Tibial nerve (tissue), 4 donors: ENCODE results near the gene NUP210. TPM values are rescaled to one million over a fixed set of nuclear protein-coding genes. Genes with fewer than 3 reads are reported as not detected.

ENCODE experiments used
- DNase-seq, 2 donors: peaks; one replicate each; pipeline ENCODE4 v3.0.0-alpha.2; 2019; ENCODE audit warnings: low spot score in 2 of 2
- H3K27ac ChIP-seq, 4 donors: fragments of 200-600 bp; sonication (generic) in 3 of 4; one replicate each; pipeline ENCODE4 v1.5.1; 2017 to 2019; ENCODE audit warnings: mild to moderate bottlenecking in 1 of 4
- H3K27me3 ChIP-seq, 2 donors: fragments of 200-600 bp; sonication (generic) in 1 of 2; one replicate each; pipeline versions ENCODE4 v1.5.1 to v1.6.0; 2017 to 2019
- H3K36me3 ChIP-seq, 3 donors: fragments of 200-600 bp; sonication (generic); one replicate each; pipeline ENCODE4 v1.5.1; 2018 to 2019
- H3K4me1 ChIP-seq, 4 donors: fragments of 200-600 bp; sonication (generic) in 3 of 4; one replicate each; pipeline ENCODE4 v1.5.1; 2017 to 2019
- H3K4me3 ChIP-seq, 4 donors: fragments of 200-600 bp; sonication (generic) in 3 of 4; one replicate each; pipeline ENCODE4 v1.5.1; 2017 to 2019; ENCODE audit warnings: mild to moderate bottlenecking in 1 of 4, moderate library complexity in 1 of 4
- H3K9me3 ChIP-seq, 4 donors: fragments of 200-600 bp; sonication (generic) in 3 of 4; one replicate each; pipeline ENCODE4 v1.5.1; 2017 to 2019
- CTCF ChIP-seq, 5 experiments: fragments of 200-600 bp in 3 of 5; fragments of 450-650 bp in 2 of 5; sonication (generic) in 3 of 5; IDR thresholded peaks; one replicate each; pipeline ENCODE4 v1.5.1; 2016 to 2019; ENCODE audit warnings: antibody characterized with exemption in 5 of 5, mild to moderate bottlenecking in 3 of 5, moderate library complexity in 2 of 5
- EP300 ChIP-seq, 2 donors: sonication (generic); formaldehyde crosslinking; IDR thresholded peaks; one replicate each; pipeline ENCODE4 v1.6.1; 2017; ENCODE audit warnings: antibody characterized with exemption in 2 of 2, mild to moderate bottlenecking in 1 of 2
- POLR2A ChIP-seq, 2 donors: fragments of 450-650 bp; IDR thresholded peaks; one replicate each; pipeline ENCODE4 v1.6.1; 2017; ENCODE audit warnings: antibody characterized with exemption in 2 of 2, mild to moderate bottlenecking in 2 of 2, moderate library complexity in 2 of 2
- WGBS, 2 donors: methylation state at CpG; one replicate each; pipeline ENCODE4 v1.1.5; 2018; 5-methylcytosine and 5-hydroxymethylcytosine counted together
- total RNA-seq, 4 donors: library from RNA; depleted of rRNA; stranded (reverse); fragments of >200 nt; gene quantifications; one replicate each; pipeline ENCODE4 v1.1.0, GENCODE V29; 2016

NUP210 gene
- total RNA-seq, 4 donors from 2014 or later, result 1.3 to 9.3 (median 2.0) TPM

GRCh38 chr3:13348100-13348499 is 72.0 kb downstream of the NUP210 start:
- H3K27ac ChIP-seq, result no peak overlapping the region
- H3K4me1 ChIP-seq, result peaks cover 0 to 18% (median 0%) of the 10 kb centered on the region in 4 donors
- H3K27me3 ChIP-seq, result no peaks in the 10 kb centered on the region
- H3K36me3 ChIP-seq, result peaks cover 0 to 31% (median 0%) of the 10 kb centered on the region in 3 donors
- TF ChIP-seq CTCF (IDR thresholded peaks at IDR 0.05) (no peak), POLR2A (IDR thresholded peaks at IDR 0.05) (no peak), EP300 (IDR thresholded peaks at IDR 0.05) (no peak)
- DNase-seq, result no peak
- H3K9me3 ChIP-seq, result no peaks in the 10 kb centered on the region
- H3K4me3 ChIP-seq, result no peak overlapping the region
- 85 to 86% methylated on average over 3 of the region's 3 CpGs for WGBS, 2 donors

GRCh38 chr3:13347390-13347950 is 72.7 kb downstream of the NUP210 start:
- Histone ChIP-seq H3K4me3 (no peak overlapping the region), H3K27ac (no peak overlapping the region), H3K27me3 (no peaks in the 10 kb centered on the region), H3K9me3 (no peaks in the 10 kb centered on the region), H3K36me3 (peaks cover 0 to 29% (median 0%) of the 10 kb centered on the region in 3 donors), H3K4me1 (peaks cover 0 to 18% (median 0%) of the 10 kb centered on the region in 4 donors)
- TF ChIP-seq POLR2A (IDR thresholded peaks at IDR 0.05) (no peak), CTCF (IDR thresholded peaks at IDR 0.05) (no peak), EP300 (IDR thresholded peaks at IDR 0.05) (no peak)
- peak in 1 of 2 donors; percentile 6 for DNase-seq
- WGBS, 2 donors, result 76 to 77% methylated on average over 15 of the region's 15 CpGs

GRCh38 chr3:13346481-13347389 is 73.4 kb downstream of the NUP210 start:
- peak in 1 of 2 donors; percentile 5 for DNase-seq
- no peaks in the 10 kb centered on the region for H3K9me3 ChIP-seq
- 70 to 71% methylated on average over 20 to 23 of the region's 23 CpGs for WGBS, 2 donors
- H3K4me1 ChIP-seq, result peaks cover 0 to 18% (median 0%) of the 10 kb centered on the region in 4 donors
- H3K4me3 ChIP-seq, result no peak overlapping the region
- TF ChIP-seq POLR2A (IDR thresholded peaks at IDR 0.05) (no peak), EP300 (IDR thresholded peaks at IDR 0.05) (no peak), CTCF (IDR thresholded peaks at IDR 0.05) (peak in 1 of 5 experiments; percentile 7)
- peaks cover 0 to 22% (median 0%) of the 10 kb centered on the region in 3 donors for H3K36me3 ChIP-seq
- H3K27ac ChIP-seq, result no peak overlapping the region
- H3K27me3 ChIP-seq, result no peaks in the 10 kb centered on the region

- no peak for TF ChIP-seq EP300 (IDR thresholded peaks at IDR 0.05)
- no peak for TF ChIP-seq CTCF (IDR thresholded peaks at IDR 0.05)
- TF ChIP-seq POLR2A (IDR thresholded peaks at IDR 0.05), result no peak
- Histone ChIP-seq H3K9me3 (no peaks in the 10 kb centered on the region), H3K27ac (no peak overlapping the region), H3K27me3 (no peaks in the 10 kb centered on the region), H3K4me3 (no peak overlapping the region), H3K36me3 (peaks cover 0 to 20% (median 0%) of the 10 kb centered on the region in 3 donors), H3K4me1 (peaks cover 0 to 18% (median 0%) of the 10 kb centered on the region in 4 donors)
- DNase-seq, result no peak
- 86 to 91% methylated on average over 6 of the region's 6 CpGs for WGBS, 2 donors
These were observed 74.3 kb downstream of the NUP210 start for GRCh38 chr3:13345772-13346171.

- Histone ChIP-seq H3K36me3 (peaks cover 0 to 24% (median 0%) of the 10 kb centered on the region in 3 donors), H3K4me1 (peaks cover 0 to 18% (median 0%) of the 10 kb centered on the region in 4 donors), H3K27me3 (no peaks in the 10 kb centered on the region), H3K9me3 (no peaks in the 10 kb centered on the region), H3K27ac (no peak overlapping the region), H3K4me3 (no peak overlapping the region)
- no peak for DNase-seq
- WGBS, 2 donors, result 79% methylated on average over 8 of the region's 8 CpGs
- TF ChIP-seq POLR2A (IDR thresholded peaks at IDR 0.05) (no peak), EP300 (IDR thresholded peaks at IDR 0.05) (no peak), CTCF (IDR thresholded peaks at IDR 0.05) (no peak)
These were observed 74.8 kb downstream of the NUP210 start for GRCh38 chr3:13345284-13345683.
